ENCODE data around the gene LIMS3. TPM values are rescaled to one million over a fixed set of nuclear protein-coding genes. Genes with fewer than 3 reads are reported as not detected.
A peak's percentile ranks its signal among the peaks of the same experiment; 100 is the strongest.
"Not testable (repeated sequence)": the region's sequence is repeated elsewhere in the genome, so short reads cannot be mapped to it uniquely, and the experiment has no call there.

Gene LIMS3
- total RNA-seq, 2 experiments from 2014 or later = 0.74 to 0.77 TPM

DNA sequence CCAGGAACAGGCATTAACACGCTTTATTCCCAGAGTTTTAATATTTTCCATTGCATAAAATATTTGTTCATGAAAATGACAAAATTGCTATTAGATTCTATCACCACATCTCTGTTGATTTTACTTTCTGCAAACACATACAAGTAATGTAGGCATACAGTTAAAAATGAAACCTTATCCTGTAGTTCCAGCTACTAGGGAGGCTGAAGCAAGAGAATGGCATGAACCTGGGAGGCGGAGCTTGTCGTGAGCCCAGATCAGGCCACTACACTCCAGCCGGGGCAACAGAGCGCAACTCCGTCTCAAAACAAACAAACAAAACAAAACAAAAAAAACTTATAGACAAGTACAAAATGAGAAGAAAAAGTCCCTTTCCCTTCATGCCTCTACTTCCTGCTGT, 38.0 kb downstream of the LIMS3 start:
- H3K27me3 Mint-ChIP-seq; intact Hi-C loops (cut with micrococcal nuclease); ATAC-seq; H3K36me3 Mint-ChIP-seq (ENCODE audit: low read depth); H3K9me3 Mint-ChIP-seq; H3K4me1 Mint-ChIP-seq (ENCODE audit: low read depth); POLR2A ChIA-PET; CTCF ChIA-PET; H3K27ac Mint-ChIP-seq; H3K4me3 Mint-ChIP-seq; DNase-seq: not testable (repeated sequence)

DNA sequence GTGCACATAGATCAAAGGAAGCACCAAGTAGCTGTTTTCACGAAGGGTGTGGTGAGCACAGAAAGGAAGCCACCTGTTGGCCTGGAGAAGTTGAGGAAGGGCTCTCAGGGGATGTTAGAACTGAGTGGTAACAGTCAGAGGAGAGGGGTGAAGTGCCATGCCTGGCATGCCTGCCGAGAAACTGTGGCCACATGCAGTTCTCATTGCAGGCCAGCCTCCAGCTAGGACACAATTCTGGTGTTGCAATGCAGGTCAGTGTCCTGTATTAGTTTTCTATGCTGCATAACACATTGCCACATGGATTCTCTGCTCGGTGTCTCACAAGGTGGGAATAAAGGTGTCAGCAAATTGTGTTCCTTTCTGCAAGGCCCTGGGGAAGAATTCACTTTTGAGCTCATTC, 46.9 kb downstream of the LIMS3 start:
- not testable (repeated sequence) for ATAC-seq, DNase-seq, H3K27ac Mint-ChIP-seq

DNA sequence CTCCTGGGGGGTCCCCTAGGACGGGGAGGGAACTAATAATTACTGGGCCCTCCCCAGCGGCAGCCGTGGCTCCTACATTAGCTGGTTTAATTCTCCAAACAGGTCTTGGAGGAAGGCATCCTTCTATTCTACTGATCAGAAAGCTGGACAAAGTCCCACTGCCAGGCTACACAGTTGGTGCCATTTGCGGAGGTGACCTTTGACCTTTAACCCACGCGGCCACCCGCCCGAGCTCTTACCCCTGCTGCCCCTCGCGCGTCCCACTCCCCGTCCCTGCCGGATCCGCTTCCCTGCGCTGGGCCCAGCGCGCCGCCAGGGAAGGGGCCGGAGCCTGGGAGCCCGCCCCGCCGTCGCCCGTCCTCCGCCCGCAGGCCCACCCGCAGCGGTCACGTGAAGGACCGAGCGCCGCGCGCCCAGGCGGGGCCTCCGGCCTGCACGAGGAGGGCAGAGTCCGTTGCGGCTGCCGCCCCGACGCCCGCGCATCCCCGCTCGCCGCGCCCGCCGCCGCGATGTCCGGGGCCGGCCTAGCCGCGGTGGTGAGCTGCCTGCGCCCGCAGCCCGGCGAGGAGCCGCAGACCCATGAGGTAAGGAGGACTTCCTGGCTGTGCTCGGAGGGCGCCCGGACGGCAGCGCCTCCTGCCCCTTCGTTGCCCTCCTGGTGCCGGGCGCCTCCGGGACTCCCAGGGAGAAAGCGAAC, 48.9 kb downstream of the LIMS3 start:
- H3K4me1 Mint-ChIP-seq (ENCODE audit: low read depth) = not testable (repeated sequence)

More for the DNA sequence above, 46.9 kb downstream of the LIMS3 start:
- H3K36me3 Mint-ChIP-seq (ENCODE audit: low read depth); H3K4me3 Mint-ChIP-seq; POLR2A ChIA-PET; H3K4me1 Mint-ChIP-seq (ENCODE audit: low read depth); H3K9me3 Mint-ChIP-seq; intact Hi-C loops (cut with micrococcal nuclease); CTCF ChIA-PET; H3K27me3 Mint-ChIP-seq: not testable (repeated sequence)

DNA sequence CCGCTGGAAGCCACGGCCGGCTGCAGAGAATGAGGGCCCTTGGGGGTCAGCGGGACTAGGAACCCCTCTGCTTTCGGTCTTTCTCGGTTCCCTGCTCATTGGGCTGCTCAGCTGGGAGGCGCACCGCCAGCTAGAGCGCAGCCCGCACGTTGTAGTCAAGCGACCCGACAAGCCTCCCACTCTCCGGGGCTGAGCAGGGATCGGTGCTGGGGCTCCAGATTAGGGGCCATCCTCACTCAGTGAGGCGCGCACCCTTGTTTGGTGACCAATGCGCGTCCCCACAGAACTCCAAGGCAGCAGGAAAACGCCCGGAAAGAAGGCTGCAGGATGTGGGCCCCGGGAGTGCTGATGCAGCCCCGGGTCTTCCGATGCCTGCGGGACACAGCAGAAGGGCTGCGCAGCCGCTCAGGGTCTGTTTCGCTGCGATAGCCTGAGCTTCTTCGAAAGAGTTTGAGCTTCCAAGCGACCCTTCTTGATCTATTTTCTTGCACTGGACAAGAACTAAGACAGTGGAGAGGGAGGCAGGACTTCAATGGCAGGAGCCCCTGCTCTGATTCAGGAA, 49.6 kb downstream of the LIMS3 start:
- CTCF ChIA-PET; H3K9me3 Mint-ChIP-seq; intact Hi-C loops (cut with micrococcal nuclease); H3K4me1 Mint-ChIP-seq (ENCODE audit: low read depth); H3K4me3 Mint-ChIP-seq; ATAC-seq; POLR2A ChIA-PET; H3K27me3 Mint-ChIP-seq; H3K36me3 Mint-ChIP-seq (ENCODE audit: low read depth); H3K27ac Mint-ChIP-seq; DNase-seq: not testable (repeated sequence)

More for the DNA sequence above, 48.9 kb downstream of the LIMS3 start:
- H3K36me3 Mint-ChIP-seq (ENCODE audit: low read depth); H3K9me3 Mint-ChIP-seq; intact Hi-C loops (cut with micrococcal nuclease); H3K4me3 Mint-ChIP-seq; DNase-seq; H3K27ac Mint-ChIP-seq; POLR2A ChIA-PET; H3K27me3 Mint-ChIP-seq; CTCF ChIA-PET: not testable (repeated sequence)
- ATAC-seq = peak; percentile 20

DNA sequence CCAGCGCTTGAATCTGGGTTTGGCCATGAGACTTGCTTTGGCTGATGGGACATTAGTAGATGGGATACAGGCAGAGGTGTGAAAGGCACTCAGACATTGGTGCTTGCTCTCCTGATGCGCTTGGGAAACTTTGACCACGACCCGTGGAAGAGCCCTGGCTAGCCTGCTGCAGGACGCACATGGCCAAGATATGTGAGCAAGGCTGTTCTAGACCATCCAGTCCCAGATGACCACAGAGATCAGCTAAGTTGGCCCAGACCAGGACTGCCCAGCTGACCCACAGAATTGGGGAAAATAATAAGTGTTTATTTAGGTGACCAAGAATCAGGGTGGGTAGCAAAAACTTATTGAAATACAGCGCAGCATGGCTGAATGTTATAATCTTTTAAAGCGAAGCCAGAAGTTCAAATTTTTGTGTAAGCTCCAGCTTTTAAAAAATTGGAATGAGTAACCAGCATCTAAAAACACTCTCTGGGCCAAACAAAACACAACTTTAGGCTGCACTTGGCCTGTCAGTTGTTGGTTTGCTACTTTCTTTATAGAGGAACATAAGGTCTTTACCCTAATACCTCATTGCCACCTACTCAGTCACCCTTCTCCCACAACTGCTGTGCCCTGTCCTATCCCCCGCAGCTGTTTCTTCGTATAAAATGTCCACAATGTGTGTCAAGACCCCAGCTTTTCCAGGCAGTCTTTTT, 51.8 kb downstream of the LIMS3 start:
- ATAC-seq; H3K4me3 Mint-ChIP-seq; H3K4me1 Mint-ChIP-seq (ENCODE audit: low read depth); intact Hi-C loops (cut with micrococcal nuclease); H3K27me3 Mint-ChIP-seq; H3K27ac Mint-ChIP-seq; CTCF ChIA-PET; POLR2A ChIA-PET; DNase-seq; H3K9me3 Mint-ChIP-seq; H3K36me3 Mint-ChIP-seq (ENCODE audit: low read depth): not testable (repeated sequence)

DNA sequence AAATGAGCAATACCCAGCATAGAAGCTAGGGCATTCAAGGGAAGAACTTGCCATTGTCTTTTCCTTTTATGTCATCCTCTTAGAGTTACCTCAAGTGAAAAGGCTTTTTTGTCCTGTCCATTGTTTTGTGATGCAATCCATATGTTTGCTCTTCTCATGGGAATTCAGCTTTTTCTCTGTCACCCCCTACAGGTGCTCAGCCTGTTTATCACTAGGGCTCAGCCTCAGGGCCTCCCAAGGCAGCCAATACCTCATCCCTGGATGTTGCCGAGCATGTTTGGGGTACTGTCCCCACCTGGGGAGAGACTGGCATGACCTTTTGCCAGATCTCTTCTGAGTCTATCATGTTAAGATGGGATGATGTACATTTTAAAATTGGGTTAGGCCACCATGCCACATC, 65.5 kb downstream of the LIMS3 start:
- CTCF ChIA-PET; H3K4me1 Mint-ChIP-seq (ENCODE audit: low read depth); H3K4me3 Mint-ChIP-seq; DNase-seq; H3K9me3 Mint-ChIP-seq; H3K27me3 Mint-ChIP-seq; intact Hi-C loops (cut with micrococcal nuclease); POLR2A ChIA-PET; H3K27ac Mint-ChIP-seq; H3K36me3 Mint-ChIP-seq (ENCODE audit: low read depth); ATAC-seq: not testable (repeated sequence)

DNA sequence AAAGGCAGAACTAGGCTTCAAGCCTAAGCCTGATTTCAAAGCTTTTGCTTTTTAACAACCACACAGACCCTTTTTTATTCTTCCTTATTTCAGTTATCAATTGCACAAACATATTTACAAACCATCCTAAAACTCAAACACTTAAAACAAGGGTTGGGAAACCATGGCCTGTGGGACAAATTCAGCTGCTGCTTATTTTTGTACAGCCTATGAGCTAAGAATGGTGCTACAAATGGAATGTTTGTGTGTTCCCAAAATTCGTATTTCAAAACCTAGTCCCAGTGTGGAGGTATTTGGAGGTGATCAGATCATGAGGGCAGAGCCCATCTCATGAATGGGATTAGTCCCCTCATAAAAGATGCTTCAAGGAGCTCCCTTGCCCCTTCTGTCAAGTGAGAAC, 67.0 kb downstream of the LIMS3 start:
- CTCF ChIA-PET; H3K9me3 Mint-ChIP-seq; POLR2A ChIA-PET; H3K27ac Mint-ChIP-seq; DNase-seq; H3K4me1 Mint-ChIP-seq (ENCODE audit: low read depth); intact Hi-C loops (cut with micrococcal nuclease); ATAC-seq; H3K27me3 Mint-ChIP-seq; H3K4me3 Mint-ChIP-seq; H3K36me3 Mint-ChIP-seq (ENCODE audit: low read depth): not testable (repeated sequence)

DNA sequence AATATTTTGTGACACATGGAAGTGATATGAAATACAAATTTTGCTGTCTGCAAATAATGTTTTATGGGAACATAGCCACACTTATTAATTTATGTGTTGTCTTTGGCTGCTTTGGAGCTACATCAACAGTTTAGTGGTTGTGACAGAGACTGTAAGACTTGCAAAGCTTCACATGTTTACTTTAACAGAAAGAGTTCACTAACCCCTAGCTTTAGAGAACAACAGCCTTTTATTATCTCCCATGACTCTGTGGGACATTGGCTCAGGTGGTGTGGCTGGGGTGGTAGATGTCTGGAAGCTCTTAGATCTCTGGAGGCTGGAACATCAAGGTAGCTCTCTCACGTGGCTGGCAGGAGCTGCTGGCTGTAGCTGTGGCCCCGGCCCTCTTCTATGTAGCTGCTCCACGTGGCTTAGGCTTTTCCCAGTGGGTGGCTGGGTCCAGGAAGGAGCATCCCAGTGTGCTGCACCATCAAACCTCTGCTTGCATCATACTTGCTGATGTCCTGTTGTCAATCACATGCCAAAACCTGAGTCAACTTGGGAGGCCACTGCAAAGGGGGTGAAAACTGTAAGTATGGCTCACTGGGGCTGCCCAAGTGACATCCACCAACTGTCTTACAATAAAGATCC, 67.7 kb downstream of the LIMS3 start:
- intact Hi-C loops (cut with micrococcal nuclease); H3K27ac Mint-ChIP-seq; DNase-seq; H3K4me1 Mint-ChIP-seq (ENCODE audit: low read depth); ATAC-seq; POLR2A ChIA-PET; CTCF ChIA-PET; H3K27me3 Mint-ChIP-seq; H3K36me3 Mint-ChIP-seq (ENCODE audit: low read depth); H3K9me3 Mint-ChIP-seq; H3K4me3 Mint-ChIP-seq: not testable (repeated sequence)

DNA sequence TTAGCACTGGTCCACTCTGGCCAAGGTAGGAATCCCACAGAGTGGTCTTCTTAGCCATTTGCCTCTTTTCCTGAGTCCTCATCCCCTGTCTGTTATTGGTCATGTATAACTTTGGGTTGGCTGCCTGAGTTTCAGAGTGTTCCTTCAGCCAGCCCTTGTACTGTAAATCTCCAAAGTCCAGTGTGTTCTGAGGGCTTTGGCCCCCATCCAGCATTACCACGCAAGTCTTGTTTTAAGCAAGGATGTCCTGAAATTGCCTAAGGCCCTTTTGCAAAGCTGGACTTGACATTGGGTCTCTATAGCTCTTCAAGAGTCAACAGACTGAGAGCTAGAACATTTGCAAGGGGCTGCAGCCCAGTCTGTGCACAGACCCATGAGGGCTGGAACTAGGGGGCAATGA, 68.4 kb downstream of the LIMS3 start:
- DNase-seq; H3K27ac Mint-ChIP-seq; POLR2A ChIA-PET; ATAC-seq; H3K4me3 Mint-ChIP-seq; CTCF ChIA-PET; H3K4me1 Mint-ChIP-seq (ENCODE audit: low read depth); H3K27me3 Mint-ChIP-seq; H3K36me3 Mint-ChIP-seq (ENCODE audit: low read depth); intact Hi-C loops (cut with micrococcal nuclease); H3K9me3 Mint-ChIP-seq: not testable (repeated sequence)

DNA sequence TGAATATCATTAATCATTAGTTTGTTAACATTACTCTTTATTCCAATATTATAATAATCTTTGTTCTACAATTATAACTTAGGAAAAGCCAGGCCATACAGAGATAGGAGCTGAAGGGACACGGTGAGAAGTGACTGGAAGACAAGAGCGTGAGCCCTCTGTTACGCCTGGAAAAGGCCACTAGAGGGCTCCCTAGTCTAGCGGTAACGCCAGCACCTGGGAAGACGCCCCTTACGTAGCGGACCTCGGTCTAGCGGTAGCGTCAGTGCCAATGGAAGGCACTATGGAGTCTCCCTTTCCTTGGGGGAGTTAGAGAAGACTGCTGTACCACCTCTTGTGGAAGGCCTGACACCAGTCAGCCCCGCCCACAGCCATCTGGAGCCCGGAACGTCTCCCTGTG, 71.4 kb downstream of the LIMS3 start:
- CTCF ChIA-PET; H3K27me3 Mint-ChIP-seq; H3K9me3 Mint-ChIP-seq; H3K4me1 Mint-ChIP-seq (ENCODE audit: low read depth); H3K36me3 Mint-ChIP-seq (ENCODE audit: low read depth); H3K4me3 Mint-ChIP-seq; POLR2A ChIA-PET; H3K27ac Mint-ChIP-seq; DNase-seq; intact Hi-C loops (cut with micrococcal nuclease): not testable (repeated sequence)
- peak; percentile 80 for ATAC-seq

DNA sequence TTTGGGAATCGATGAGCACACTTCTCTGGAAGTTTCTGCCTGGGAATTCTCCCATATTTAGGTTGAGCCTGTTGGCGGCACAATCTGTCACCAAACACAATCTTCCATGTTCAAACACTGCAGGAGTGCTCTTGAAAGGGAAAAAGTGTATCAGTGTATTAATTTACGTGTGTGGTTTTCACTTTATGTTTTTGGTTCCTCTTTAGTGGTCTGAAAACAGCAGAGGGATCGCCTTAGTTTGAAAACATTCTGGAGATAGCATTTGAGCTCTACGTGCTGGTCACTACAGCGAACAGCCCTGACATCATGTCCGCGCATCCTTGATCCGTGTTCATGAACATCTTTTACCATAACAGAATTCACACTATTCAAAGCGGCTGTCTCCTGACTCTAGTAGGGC, 73.2 kb downstream of the LIMS3 start:
- H3K4me1 Mint-ChIP-seq (ENCODE audit: low read depth); H3K9me3 Mint-ChIP-seq; H3K36me3 Mint-ChIP-seq (ENCODE audit: low read depth); H3K27ac Mint-ChIP-seq; ATAC-seq; POLR2A ChIA-PET; intact Hi-C loops (cut with micrococcal nuclease); H3K27me3 Mint-ChIP-seq; H3K4me3 Mint-ChIP-seq; CTCF ChIA-PET; DNase-seq: not testable (repeated sequence)

All from activated CD8-positive, alpha-beta T cell treated with anti-CD3 and anti-CD28 coated beads for 36 hours (primary cell).